HG02885 (cell line): Measurements from ENCODE around the gene ZNF618.
"Not testable (repeated sequence)": the region's sequence is repeated elsewhere in the genome, so short reads cannot be mapped to it uniquely, and the experiment has no call there.

Source experiments
- ATAC-seq: cut with Tn5 transposase; IDR thresholded peaks from one replicate; pipeline ENCODE4 v1.9.1; 2021; ENCODE audit warnings: mild to moderate bottlenecking; ENCODE audit not compliant: unreplicated experiment, poor library complexity

Gene ZNF618

DNA sequence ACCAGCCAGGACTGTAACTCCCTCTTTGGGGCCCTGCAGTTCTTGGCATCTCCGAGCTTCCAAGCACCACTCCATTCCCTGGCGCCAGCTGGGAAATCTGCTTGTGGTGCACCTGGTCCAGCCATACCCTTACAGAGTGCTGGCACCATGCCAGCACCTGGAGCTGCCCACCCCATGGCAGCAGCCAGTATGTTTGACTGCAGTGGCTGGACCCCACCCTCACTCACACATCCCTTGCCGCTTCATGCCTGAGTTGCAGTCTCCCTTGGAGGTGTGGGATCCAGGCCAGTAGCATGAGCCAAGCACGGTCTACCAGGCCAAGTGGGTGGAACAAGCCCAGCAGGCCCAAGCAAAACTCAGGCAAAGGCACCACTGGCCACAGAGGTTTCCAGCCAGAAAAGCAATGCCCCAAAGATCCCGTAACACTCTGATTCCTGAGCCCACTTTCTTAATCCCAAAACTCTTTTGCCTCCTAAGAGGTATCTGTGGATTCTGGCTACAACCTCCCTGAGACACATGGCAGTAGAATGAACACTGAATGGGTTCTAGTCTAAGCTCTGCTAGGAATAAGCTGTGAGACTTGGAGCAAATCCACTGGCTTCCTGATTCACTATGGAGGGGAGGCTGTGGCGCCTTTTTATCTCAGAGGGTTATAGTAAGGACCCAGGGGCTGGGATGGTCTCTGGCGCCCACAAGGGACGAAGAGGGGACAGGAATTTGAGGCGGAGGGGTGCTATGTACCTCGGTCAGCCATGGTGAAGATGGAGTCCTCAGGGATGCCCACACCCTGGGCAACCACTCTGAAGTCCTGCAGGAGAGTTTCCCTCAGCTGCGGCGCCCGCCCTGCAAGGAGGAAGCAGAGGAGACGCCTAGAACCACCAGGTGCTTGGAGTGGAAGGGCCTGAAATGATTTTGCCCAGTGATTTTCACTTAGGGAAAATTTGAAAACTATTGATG lies 196.4 kb downstream of the ZNF618 start:
- no peak for ATAC-seq

DNA sequence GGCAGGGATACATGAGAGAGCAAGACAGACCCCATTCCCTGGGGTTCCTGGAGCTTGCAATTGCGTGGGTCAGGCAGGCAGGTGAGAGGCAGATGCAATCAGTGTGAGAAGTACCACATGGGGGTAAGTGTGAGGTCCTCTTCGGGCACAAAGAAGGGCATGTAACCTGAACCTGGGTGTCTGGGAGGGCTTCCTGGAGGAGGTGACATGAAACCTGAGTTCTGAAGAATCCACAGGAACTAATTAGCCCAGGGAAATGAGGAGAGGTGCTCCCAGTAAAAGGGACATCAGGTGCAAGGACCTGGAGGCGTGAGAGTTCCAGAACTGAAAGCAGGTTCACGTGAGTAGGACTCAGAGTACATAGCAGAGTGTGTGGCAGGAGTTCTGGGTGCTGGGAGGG lies 199.5 kb downstream of the ZNF618 start:
- no peak for ATAC-seq

DNA sequence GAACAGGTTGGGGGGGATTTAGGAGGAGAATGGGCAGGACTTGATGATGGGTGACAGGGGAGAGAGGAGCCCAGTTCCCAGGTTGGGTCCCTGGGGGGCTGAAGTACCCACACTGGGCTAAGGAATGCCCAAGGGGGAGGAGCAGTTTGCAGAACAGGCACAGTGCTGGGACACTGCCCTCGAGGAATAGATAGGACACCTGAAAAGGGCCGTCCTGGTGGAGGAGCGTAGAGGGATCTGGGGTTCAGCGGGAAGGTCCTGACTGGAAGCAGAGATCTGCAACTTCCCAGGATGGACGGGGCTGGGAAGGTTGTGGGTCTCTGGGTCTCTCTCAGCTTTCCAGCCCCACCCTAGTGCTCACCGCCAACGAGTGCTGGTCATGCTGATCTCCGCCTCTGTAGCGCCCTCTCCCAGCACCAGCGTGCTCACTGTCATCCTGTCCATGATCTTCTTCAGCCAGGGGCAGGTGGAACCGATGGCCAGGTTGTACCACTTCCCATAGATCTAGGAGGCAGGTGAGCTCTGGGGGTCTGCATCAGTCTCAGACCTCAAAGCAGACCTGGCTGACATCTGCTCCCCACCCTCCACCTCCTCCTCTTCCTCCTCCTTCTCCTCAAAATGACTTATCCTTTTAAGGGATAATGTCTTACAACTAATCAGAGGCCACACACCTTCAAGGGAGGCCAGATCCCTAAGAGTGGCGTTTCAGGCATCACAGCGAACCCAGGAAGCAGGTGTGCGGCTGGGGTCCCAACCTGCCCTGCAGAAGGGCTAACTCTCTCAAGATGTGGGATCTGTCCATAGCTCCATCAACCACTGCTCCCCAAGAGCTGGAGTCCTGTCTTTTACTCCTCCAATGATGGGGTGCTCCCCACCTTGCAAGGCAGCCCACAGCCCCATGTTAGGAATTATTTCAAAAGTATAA lies 200.4 kb downstream of the ZNF618 start:
- ATAC-seq = no peak

DNA sequence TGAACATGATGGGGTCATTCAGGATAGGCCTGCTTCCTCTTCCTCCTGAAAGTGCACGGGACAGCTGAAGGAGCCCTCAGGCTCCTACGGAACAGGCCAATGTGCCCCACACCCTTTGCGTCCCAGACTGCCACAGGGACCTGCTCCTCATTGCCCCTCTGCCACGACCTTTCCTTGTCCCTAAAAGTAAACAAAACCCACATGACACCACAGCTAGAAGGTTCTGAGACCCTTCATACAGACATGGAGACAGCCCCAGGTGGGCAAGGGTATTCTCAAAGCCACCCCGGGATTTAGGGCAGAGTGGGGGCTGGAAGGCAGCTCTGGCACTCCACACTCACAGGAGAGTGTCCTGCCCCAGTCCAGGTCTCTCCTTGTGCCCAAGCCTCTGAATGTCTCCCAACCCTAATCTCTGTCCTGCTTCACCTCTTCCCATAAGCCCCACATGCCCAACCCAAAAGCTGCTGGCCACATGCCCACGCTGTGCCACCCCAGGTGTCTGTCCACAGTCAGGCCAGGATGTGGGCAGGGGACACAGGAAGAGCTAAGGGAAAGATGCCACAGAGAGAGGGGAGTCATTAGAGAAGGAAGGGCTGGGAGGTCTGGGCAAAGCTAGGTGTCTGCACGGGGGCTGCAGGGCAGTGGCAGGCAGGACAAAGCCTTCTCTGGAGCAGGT lies 201.2 kb downstream of the ZNF618 start:
- no peak for ATAC-seq

DNA sequence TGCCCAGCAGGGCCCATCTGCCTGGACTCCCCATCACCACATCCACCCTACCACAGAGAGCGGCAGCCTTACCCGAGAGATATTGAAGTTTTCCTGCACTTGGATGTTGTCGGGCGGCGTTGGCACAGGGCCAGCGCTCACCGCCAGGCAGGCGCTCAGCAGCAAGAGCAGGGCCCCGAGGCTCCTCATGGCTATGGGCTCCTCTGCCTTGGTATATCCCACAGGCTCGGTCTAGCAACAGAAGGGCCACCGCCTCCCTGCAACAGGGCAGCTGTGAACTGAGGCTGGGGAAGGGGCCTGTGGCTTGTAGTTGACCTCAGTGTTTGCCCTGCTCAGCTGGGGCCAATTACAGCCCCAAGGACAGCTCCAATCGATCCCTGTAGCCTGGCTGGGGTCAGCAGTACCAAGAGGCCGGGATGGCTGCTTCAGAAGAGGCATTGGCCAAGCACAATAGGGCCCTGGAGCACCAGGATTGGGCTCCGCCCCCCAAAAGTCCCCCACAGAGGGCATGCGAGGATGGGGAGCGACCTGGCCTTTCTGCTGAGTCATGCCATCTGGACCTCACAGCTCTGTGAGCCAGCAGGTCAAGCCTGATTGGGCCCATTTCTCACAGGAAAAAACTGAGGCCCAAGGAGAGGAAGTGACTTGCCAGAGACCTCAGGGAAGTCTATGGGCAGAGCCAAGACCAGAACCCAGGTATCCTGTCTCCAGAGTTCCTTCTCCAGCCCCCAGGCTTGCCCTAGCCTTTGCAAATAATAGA lies 202.1 kb downstream of the ZNF618 start, which contains the start of gene AMBP:
TSS of gene AMBP (minus strand) at position 280 of the 760 bp plus-strand sequence. CDS start at position 189, 91 bp downstream.
- no peak for ATAC-seq

DNA sequence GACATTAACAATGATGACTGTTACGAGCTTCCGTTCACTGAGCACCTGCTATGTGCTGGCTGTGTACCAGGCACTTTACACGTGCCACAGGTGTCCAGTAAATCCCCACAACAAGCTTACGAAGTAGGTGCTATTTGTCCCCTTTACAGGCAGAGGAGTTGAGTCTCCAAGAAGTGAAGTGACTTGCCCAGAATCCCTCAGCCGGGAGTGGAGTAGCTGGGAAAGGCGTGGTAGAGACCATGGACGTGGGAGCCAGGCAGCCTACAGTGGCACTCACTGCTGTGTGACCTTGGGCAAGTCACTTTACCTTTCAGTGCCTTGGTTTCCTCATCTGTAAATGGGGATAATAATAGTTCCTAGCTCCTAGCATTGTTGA lies 202.7 kb downstream of the ZNF618 start:
- ATAC-seq = no peak

DNA sequence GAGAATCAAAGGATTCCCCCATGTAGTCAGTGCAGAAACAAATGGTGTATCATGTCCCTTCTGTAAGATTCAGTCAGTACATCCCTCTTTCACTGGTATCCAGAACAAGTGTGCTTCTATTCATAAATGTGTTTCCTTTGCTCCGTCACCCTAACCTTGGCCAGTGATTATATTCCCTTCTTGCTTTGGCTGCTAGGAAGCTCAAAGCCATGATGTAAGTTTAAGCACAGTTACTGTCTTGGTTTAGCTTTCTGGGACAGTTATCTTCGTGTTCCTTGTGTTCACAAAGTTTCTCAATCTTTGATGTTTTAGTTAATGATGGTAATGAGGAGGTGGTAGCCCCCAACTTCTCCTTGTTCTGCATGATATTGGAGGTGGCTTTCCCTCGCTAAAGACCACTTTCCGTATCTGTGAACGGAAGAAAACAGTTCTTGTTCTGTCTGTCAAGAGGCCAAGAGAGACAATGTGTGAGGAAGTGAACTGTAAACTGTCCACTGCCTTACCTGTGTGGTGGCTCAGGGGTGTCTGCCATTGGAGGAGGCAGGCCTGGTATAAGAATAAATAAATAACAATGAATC lies 204.2 kb downstream of the ZNF618 start:
- no peak for ATAC-seq

DNA sequence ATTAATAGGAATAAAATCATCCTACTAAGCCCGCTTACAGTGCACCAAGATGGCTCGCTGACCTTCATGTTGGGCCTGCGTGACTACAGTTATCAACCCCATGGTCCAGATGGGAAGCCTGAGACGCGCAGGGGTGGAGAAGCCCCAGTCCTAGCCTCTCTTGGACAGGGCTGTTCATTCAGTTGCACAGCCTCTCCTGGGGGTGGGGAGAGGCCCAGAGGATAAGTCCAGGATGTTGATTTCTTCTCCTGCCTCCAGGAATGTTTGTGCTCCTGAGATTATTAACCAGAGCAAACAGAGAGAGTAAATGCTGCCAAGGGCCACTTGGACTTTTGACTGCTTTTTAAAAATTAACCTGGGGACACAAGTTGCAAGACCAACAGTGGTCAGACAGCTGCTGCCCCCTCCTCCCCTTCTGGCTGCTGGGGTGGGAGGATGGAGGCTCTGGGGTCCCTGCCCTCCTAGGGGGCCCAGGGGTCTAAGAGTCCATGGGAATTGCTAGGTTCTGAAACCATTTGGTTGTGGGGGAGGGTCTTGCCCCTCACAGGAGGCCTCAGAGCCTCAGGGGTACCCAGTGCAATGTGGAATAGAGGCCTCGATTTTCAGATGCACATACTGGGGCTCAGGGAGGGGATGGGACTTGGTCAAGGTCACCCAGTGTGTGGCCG lies 204.8 kb downstream of the ZNF618 start:
- ATAC-seq = no peak

DNA sequence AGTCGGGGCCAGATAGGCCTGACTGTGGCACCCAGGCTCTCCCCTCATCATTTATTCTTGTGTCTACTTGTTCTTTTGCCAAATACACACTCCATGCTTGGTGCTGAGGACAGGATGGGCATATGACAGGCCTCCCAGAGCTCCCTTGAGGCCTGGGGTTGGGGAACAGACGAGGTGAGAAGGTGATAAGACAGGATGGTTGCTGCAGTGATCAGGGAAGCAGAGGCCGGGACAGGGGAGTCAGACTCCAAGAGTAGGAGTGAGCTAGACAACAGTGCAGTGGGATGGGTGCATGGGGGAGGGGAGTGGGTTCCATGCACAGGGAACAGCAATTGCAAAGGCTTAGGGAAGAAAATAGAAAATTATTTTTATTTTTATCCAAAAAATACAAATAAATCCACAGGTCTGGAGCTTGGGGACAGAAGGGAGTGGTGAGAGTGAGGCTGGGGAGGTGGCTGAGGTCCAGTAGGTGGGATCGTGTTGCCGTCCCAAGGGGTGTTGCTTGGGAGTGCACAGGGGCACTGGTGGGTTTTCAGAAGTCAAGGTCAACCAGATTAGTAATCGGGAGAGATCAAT lies 205.4 kb downstream of the ZNF618 start:
- ATAC-seq = no peak

DNA sequence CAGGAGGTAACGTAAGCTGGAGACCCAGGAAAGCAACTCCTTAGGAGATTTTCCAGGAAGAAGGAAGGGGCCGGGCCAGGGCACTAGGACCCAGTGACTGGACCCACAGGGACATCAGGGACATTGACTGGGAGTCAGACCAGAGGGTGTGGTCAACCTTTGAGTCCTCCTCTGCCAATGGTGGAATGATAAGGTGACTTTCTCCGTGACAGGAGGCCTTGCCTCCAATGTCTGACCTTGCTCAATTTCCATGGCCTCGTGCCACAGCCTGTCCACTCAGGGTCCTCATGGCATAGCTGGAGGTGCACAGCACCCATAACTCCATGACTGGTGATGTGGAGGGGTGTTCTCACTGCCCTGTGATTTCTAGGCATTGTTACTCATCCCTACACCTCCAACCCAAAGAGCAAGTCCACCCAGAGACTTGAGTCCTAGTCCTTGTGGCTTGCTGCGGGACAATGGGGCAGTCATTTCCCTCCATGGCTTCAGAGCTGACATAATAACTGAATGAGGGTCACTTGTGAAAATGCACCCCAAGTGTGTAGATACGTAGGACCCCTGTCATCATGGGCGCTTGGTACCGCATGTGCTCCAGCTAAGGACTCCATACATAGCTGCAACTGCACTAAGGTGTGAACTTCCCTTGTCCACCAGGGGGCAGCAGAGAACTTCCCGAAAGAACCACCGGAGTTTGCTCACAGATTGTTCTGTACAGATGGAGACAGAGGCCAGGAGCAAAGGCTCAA lies 206.1 kb downstream of the ZNF618 start:
- peak; percentile 82 for ATAC-seq

DNA sequence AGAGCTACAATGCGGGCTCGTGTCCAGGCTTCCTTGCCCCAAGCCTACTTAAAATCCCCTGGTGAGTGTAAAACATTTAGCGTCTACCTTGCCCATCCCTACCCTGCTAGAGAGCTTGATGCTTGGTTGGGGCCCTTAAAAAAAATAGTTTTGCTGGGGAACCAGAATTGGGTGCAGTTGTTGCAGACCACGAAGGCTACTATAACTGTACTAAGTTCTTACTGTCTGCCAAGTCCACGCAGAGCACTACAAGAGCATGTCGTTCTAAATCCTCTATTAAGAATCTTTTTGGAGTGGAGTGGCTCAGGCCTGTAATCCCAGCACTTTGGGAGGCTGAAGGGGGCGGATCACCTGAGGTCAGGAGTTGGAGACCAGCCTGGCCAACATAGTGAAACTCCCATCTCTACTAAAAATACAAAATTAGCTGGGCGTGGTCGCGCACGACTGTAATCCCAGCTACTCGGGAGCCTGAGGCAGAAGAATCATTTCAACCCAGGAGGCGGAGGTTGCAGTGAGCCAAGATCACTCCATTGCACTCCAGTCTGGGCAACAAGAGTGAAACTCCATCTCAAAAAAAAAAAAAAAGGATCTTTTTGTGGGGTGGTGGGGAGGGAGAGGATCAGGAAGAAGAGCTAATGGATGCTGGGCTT lies 206.8 kb downstream of the ZNF618 start:
- not testable (repeated sequence) for ATAC-seq

DNA sequence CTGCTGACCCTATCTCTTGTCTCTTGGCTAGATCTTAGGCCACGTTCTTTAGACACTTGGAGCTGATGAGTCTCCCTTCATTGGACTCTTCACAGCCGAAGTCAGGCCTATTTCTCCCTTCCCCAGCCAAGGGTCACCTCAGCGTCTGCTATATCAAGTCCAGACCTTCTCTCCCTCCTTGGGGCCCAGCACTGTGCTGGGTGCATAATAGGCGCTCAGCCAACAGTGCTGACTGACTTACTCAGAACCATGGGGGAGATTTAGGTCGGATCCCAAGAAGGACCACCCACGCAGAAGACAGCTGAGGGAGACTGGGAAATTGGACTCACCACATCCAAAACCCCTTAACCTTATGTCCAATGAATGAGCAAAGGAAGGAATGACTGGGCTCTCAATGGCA lies 207.6 kb downstream of the ZNF618 start:
- ATAC-seq = no peak

DNA sequence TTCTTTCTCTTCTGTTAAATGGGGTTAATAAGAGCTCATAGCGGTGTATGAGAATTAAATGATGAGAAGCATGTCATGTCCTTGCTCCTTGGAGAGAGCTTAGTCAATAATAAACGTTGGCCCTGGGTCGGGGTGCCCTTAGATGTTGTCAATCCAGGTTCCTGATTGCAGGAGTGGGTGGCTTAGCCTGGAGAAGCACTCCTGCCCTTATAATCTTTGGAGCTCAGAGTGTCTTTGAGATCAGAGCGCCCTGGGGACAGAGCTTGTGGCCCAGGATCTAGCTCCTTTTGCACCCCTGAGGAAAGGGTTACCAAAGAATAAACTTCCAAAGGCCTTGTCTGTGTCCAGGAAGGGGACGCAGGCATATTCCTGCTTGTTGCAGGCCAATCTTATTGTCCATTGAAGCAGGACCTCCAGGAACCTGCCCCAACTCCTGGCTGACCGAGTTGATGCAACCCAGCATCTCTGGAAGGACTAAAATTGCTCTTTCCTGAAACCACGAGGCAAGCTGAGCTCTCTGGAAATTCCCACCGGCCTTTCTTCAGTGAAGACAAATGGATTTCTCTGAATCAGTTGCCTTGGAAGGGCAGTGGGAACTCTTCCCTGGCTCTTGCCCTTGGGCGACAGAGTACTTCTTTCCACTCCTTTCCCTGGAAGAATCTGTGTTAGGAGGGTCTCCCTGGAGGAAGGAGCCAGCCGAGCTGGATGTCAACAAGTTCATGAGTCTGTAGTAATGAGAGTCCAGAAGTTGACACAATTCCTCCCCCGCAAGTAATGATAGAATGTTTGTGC lies 208.4 kb downstream of the ZNF618 start:
- no peak for ATAC-seq

DNA sequence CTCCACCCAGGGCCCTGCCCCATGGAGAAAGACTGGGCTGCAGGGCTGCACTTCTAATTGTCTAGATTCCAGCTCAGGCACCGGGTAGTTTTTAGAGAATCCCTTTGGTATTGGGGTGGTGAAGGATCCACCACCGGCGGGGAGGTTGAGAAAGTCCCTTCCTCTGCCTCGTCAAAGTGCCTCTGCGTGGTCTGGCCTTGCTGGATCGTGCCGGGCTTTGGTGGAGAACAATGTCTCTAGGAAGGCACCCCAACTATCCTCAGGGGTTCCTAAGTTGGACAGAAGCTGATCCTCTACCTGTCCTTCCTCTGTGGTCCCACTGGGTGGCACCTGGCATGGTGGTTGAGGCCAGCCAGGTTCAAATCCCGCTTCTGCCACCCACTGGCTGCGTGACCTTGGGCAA lies 209.3 kb downstream of the ZNF618 start:
- ATAC-seq = no peak

DNA sequence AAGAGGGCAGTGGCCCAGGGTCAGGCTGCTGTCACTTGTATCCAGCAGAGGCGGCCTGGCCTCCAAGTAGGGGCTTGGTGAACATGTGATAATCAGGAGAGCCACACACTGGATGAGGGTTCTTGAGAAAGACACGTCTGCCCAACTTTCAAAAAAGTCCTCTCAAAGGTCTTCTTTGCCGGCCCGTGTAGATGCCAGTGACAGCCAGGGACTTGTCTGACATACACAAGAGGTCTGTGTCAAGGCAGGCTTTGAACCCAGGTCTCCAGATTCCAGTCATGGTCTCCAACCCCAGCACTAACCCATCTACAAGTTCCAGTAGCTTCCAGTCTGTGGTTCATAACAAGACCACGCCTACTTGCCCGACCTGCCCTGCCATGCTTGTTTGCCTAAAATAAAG lies 209.9 kb downstream of the ZNF618 start:
- no peak for ATAC-seq

DNA sequence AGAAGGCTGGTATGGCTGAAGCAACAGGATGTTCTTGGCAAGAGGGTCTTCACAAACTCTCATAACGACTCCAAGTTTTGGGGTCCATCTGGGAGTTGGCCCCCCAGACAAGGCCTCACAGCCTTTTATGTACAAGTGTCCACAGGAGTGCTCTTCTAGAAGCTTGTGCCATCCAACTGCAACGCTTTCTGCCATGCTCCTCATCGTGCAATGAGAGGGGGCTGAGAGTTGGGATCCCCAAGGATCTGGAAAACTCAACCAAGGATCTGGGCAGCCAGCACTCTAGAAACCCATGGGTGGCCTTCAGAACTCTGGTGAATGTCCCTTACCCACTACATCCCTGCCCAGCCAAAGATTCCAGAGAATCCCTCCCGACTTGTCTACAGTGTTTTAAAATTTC lies 210.5 kb downstream of the ZNF618 start:
- no peak for ATAC-seq

DNA sequence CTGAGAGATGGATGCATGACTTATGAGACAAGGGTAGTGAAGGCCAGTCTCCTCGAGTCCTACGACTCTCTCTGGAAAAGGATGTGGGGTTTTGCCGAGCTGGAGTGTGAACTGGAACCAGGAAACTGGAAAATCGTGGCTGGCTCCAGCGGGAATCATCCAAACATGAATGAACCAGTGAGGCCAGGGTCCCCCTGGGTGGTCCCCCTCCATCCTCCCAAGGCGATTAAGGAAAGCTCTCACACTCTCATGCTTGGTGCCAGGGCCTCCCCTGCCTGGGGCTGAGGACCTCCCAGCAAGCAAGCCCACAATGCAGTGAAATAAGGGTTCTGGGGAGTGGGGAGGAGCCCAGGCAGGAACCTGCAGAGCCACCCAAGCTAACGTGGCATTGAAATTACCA lies 211.6 kb downstream of the ZNF618 start:
- ATAC-seq = no peak
